Endothelial cell (in vitro differentiated cells): ENCODE data around the gene GPR132. TPM values are rescaled to one million over a fixed set of nuclear protein-coding genes. Genes with fewer than 3 reads are reported as not detected.

Experiments used
- DNase-seq: peaks from one replicate; pipeline ENCODE4 v3.0.0; 2021; ENCODE audit warnings: low spot score
- H3K27ac Mint-ChIP-seq: one replicate; pipeline ENCODE4 v1.8.0; 2021; ENCODE audit warnings: mixed read lengths, inconsistent platforms; ENCODE audit not compliant: unreplicated experiment
- H3K27me3 Mint-ChIP-seq: one replicate; pipeline ENCODE4 v1.8.0; 2021; ENCODE audit warnings: mild to moderate bottlenecking, moderate library complexity, mixed read lengths, inconsistent platforms; ENCODE audit not compliant: unreplicated experiment
- H3K36me3 Mint-ChIP-seq: one replicate; pipeline ENCODE4 v1.8.0; 2021; ENCODE audit warnings: mild to moderate bottlenecking, low read depth, mixed read lengths, inconsistent platforms; ENCODE audit not compliant: unreplicated experiment
- H3K4me1 Mint-ChIP-seq: one replicate; pipeline ENCODE4 v1.8.0; 2021; ENCODE audit warnings: mild to moderate bottlenecking, mixed read lengths, inconsistent platforms; ENCODE audit not compliant: unreplicated experiment
- H3K4me3 Mint-ChIP-seq: one replicate; pipeline ENCODE4 v1.8.0; 2021; ENCODE audit warnings: mild to moderate bottlenecking, mixed read lengths, inconsistent platforms; ENCODE audit not compliant: unreplicated experiment
- H3K9me3 Mint-ChIP-seq: one replicate; pipeline ENCODE4 v1.8.0; 2021; ENCODE audit warnings: mixed read lengths, inconsistent platforms; ENCODE audit not compliant: unreplicated experiment
- total RNA-seq: library from RNA; stranded (reverse); fragmentation: NEBNext Ultra II Directional; extraction: Animal tissue kit (Norgen Biotek cat#: 25700); gene quantifications from one replicate; pipeline ENCODE4 v1.2.1, GENCODE V29; 2021; ENCODE audit not compliant: unreplicated experiment
- TF ChIP-seq, protein P1 (sequence below): fragments of 200-600 bp; sonication (generic); IDR thresholded peaks from one replicate; pipeline ENCODE4 v1.5.0; 2021; ENCODE audit warnings: antibody characterized with exemption; ENCODE audit not compliant: unreplicated experiment

The GPR132 gene
- total RNA-seq, 1 donor from 2014 or later, result not detected

DNA sequence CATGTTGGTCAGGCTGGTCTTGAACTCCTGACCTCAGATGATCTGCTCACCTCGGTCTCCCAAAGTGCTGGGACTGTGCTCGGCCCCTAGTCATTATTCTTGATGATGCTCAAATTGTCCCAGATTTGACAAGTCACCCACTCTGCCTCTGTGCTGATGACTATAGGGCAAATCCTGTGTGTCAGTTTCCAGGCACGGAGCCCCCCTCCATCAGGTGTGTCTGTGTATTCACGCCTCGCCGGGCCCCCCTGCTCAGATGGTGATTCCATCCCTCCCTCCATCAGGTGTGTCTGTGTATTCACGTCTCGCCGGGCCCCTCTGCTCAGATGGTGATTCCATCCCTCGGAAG lies 4.3 kb upstream of the GPR132 start:
- peaks cover 3% of the 10 kb centered on the region for H3K4me1 Mint-ChIP-seq
- H3K27ac Mint-ChIP-seq, result no peak overlapping the region
- TF ChIP-seq, protein P1, sequence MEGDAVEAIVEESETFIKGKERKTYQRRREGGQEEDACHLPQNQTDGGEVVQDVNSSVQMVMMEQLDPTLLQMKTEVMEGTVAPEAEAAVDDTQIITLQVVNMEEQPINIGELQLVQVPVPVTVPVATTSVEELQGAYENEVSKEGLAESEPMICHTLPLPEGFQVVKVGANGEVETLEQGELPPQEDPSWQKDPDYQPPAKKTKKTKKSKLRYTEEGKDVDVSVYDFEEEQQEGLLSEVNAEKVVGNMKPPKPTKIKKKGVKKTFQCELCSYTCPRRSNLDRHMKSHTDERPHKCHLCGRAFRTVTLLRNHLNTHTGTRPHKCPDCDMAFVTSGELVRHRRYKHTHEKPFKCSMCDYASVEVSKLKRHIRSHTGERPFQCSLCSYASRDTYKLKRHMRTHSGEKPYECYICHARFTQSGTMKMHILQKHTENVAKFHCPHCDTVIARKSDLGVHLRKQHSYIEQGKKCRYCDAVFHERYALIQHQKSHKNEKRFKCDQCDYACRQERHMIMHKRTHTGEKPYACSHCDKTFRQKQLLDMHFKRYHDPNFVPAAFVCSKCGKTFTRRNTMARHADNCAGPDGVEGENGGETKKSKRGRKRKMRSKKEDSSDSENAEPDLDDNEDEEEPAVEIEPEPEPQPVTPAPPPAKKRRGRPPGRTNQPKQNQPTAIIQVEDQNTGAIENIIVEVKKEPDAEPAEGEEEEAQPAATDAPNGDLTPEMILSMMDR, result no peak
- no peaks in the 10 kb centered on the region for H3K9me3 Mint-ChIP-seq
- peaks cover 12% of the 10 kb centered on the region for H3K27me3 Mint-ChIP-seq
- no peak for DNase-seq
- H3K4me3 Mint-ChIP-seq, result no peak overlapping the region
- H3K36me3 Mint-ChIP-seq, result peaks cover 3% of the 10 kb centered on the region

- no peaks in the 10 kb centered on the region for H3K9me3 Mint-ChIP-seq
- no peak for DNase-seq
- peaks cover 3% of the 10 kb centered on the region for H3K4me1 Mint-ChIP-seq
- no peak overlapping the region for H3K4me3 Mint-ChIP-seq
- TF ChIP-seq, protein P1, result no peak
- peaks cover 12% of the 10 kb centered on the region for H3K27me3 Mint-ChIP-seq
- H3K36me3 Mint-ChIP-seq, result peaks cover 3% of the 10 kb centered on the region
- H3K27ac Mint-ChIP-seq, result no peak overlapping the region
These were observed 3.6 kb upstream of the GPR132 start for GRCh38 chr14:105068818-105069217.

- TF ChIP-seq, protein P1, result no peak
- Mint-ChIP-seq H3K27me3 (peaks cover 12% of the 10 kb centered on the region), H3K4me1 (peaks cover 3% of the 10 kb centered on the region), H3K9me3 (no peaks in the 10 kb centered on the region), H3K27ac (no peak overlapping the region), H3K36me3 (peaks cover 3% of the 10 kb centered on the region), H3K4me3 (no peak overlapping the region)
- no peak for DNase-seq
These were observed 2.7 kb upstream of the GPR132 start for GRCh38 chr14:105067969-105068301.

- H3K4me1 Mint-ChIP-seq, result peaks cover 3% of the 10 kb centered on the region
- H3K9me3 Mint-ChIP-seq, result no peaks in the 10 kb centered on the region
- TF ChIP-seq, protein P1, result no peak
- H3K27ac Mint-ChIP-seq, result no peak overlapping the region
- peaks cover 14% of the 10 kb centered on the region for H3K27me3 Mint-ChIP-seq
- DNase-seq, result no peak
- H3K36me3 Mint-ChIP-seq, result peaks cover 4% of the 10 kb centered on the region
- no peak overlapping the region for H3K4me3 Mint-ChIP-seq
These were observed 2.1 kb upstream of the GPR132 start for GRCh38 chr14:105067140-105067968.

GRCh38 chr14:105066240-105067071 lies 1.2 kb upstream of the GPR132 start:
- Mint-ChIP-seq H3K27ac (no peak overlapping the region), H3K4me3 (no peak overlapping the region), H3K9me3 (no peaks in the 10 kb centered on the region), H3K36me3 (peaks cover 7% of the 10 kb centered on the region), H3K4me1 (peaks cover 9% of the 10 kb centered on the region), H3K27me3 (peaks cover 12% of the 10 kb centered on the region)
- TF ChIP-seq, protein P1, result no peak
- DNase-seq, result no peak
